Measurements from ENCODE around the gene DGUOK. TPM values are rescaled to one million over a fixed set of nuclear protein-coding genes. Genes with fewer than 3 reads are reported as not detected.

DGUOK gene
- total and polyA plus RNA-seq, 2 experiments from 2014 or later = 68.4 to 287 TPM

- Histone ChIP-seq H3K4me3 (no peak overlapping the region), H3K4me1 (ENCODE audit: insufficient read depth) (no peaks in the 10 kb centered on the region), H3K27ac (ENCODE audit: low read depth) (no peak overlapping the region), H3K4me2 (no peak overlapping the region), H2AFZ (no peak overlapping the region), H3K27me3 (ENCODE audit: insufficient read depth) (no peaks in the 10 kb centered on the region), H4K20me1 (replicated peaks; ENCODE audit: insufficient read depth) (no peaks in the 10 kb centered on the region), H3F3A (replicated peaks; ENCODE audit: low read depth) (no peaks in the 10 kb centered on the region), H3K9me2 (ENCODE audit: insufficient read depth) (no peaks in the 10 kb centered on the region), H3K79me2 (replicated peaks; ENCODE audit: insufficient read depth) (no peaks in the 10 kb centered on the region), H3K36me3 (ENCODE audit: insufficient read depth) (no peaks in the 10 kb centered on the region)
- no peak for ATAC-seq
- Mint-ChIP-seq H3K36me3 (ENCODE audit: low read depth) (no peaks in the 10 kb centered on the region), H3K4me1 (peaks cover 23% of the 10 kb centered on the region), H3K4me3 (no peak overlapping the region), H3K27me3 (ENCODE audit: insufficient read depth, low read depth, poor library complexity) (peaks cover 12% of the 10 kb centered on the region), H3K27ac (no peak overlapping the region), H3K9me3 (no peaks in the 10 kb centered on the region)
- TF ChIP-seq ETS1 (IDR thresholded peaks at IDR 0.05) = no peak
- no peak for TF ChIP-seq EZH2 (IDR thresholded peaks at IDR 0.05; ENCODE audit: low read depth, unreplicated experiment)
- no peak for TF ChIP-seq CTCF (conservative IDR thresholded peaks at IDR 0.05; ENCODE audit: low read depth in 2 of 2)
- TF ChIP-seq ZNF331 (CRISPR knock-in tag; IDR thresholded peaks at IDR 0.05; ENCODE audit: low read depth) = no peak
- TF ChIP-seq ZNF462 (CRISPR knock-in tag; IDR thresholded peaks at IDR 0.05) = no peak
- TF ChIP-seq ZNF114 (CRISPR knock-in tag; IDR thresholded peaks at IDR 0.05) = no peak
- no peak for TF ChIP-seq POLR2AphosphoS5 (IDR thresholded peaks at IDR 0.05; ENCODE audit: low read depth)
- no peak for TF ChIP-seq EZH2phosphoT487 (IDR thresholded peaks at IDR 0.05; ENCODE audit: unreplicated experiment)
- TF ChIP-seq STAT1 (IDR thresholded peaks at IDR 0.05; ENCODE audit: unreplicated experiment) = no peak
- TF ChIP-seq CREB1 (CRISPR knock-in tag; IDR thresholded peaks at IDR 0.05; ENCODE audit: low read depth) = no peak
- TF ChIP-seq REST (IDR thresholded peaks at IDR 0.05; ENCODE audit: unreplicated experiment) = no peak
- no peak for TF ChIP-seq NANOG (IDR thresholded peaks at IDR 0.05; ENCODE audit: borderline replicate concordance)
- no peak for TF ChIP-seq JUNB (IDR thresholded peaks at IDR 0.05; ENCODE audit: unreplicated experiment)
- no peak for DNase-seq (ENCODE audit: low spot score)
Observed at GRCh38 chr2:73971722-73972121, 45.0 kb downstream of the DGUOK start.

All from GM23338 (cell line).